H1 (cell line): ENCODE data around the gene DPP10. TPM values are rescaled to one million over a fixed set of nuclear protein-coding genes. Genes with fewer than 3 reads are reported as not detected.

Experiments used
- CTCF ChIA-PET: fragments of 300-600 bp; sonication (Branson Sonifier 250); formaldehyde crosslinking; loops from one replicate; lab custom pipeline; 2021; ENCODE audit not compliant: partially characterized antibody; lab: Charles Lee
- POLR2A ChIA-PET: fragments of 300-600 bp; sonication (Branson Sonifier 250); formaldehyde crosslinking; loops from one replicate; lab custom pipeline; 2021; ENCODE audit warnings: inconsistent platforms; ENCODE audit not compliant: partially characterized antibody; lab: Charles Lee
- DNase-seq, 2 experiments: peaks; one replicate each; pipeline versions ENCODE4 v3.0.0 to v3.0.0-alpha.2; 2010 to 2022; ENCODE audit warnings: low spot score in 2 of 2, low read depth in 1 of 2, mixed read lengths in 1 of 2
- FAIRE-seq: peaks from 2 replicates; lab custom pipeline; 2011; peaks lifted over from hg19 to GRCh38; lab: Jason Lieb, UNC
- H2AFZ ChIP-seq: 2 replicates; pipeline ENCODE4 v1.8.1; 2012; ENCODE audit warnings: low read length, inconsistent platforms
- H2AK5ac ChIP-seq: 2 replicates; pipeline ENCODE4 v1.6.1; 2013; ENCODE audit warnings: low read depth, low read length
- H2BK120ac ChIP-seq: replicated peaks from 2 replicates; pipeline ENCODE3; 2013; ENCODE audit warnings: low read depth, low read length, inconsistent platforms
- H2BK12ac ChIP-seq: 2 replicates; pipeline ENCODE4 v1.6.1; 2013; ENCODE audit warnings: low read depth, low read length
- H2BK15ac ChIP-seq: 2 replicates; pipeline ENCODE4 v1.6.1; 2013; ENCODE audit warnings: low read length
- H2BK20ac ChIP-seq: 2 replicates; pipeline ENCODE4 v1.6.1; 2013; ENCODE audit warnings: low read length
- H2BK5ac ChIP-seq: 2 replicates; pipeline ENCODE4 v1.6.1; 2013; ENCODE audit warnings: low read depth, low read length
- H3K14ac ChIP-seq: 2 replicates; pipeline ENCODE4 v1.6.1; 2013; ENCODE audit warnings: inconsistent platforms; ENCODE audit not compliant: insufficient read length
- H3K18ac ChIP-seq: 2 replicates; pipeline ENCODE4 v1.6.1; 2013; ENCODE audit warnings: low read length; ENCODE audit errors: extremely low read depth
- H3K23ac ChIP-seq: 2 replicates; pipeline ENCODE4 v1.6.1; 2013; ENCODE audit warnings: inconsistent platforms; ENCODE audit not compliant: insufficient read length
- H3K23me2 ChIP-seq: 2 replicates; pipeline ENCODE4 v1.6.1; 2013; ENCODE audit warnings: low read depth, low read length
- H3K27ac ChIP-seq: 2 replicates; pipeline ENCODE4 v1.6.1; 2011; ENCODE audit warnings: low read depth, low read length, inconsistent platforms
- H3K27me3 ChIP-seq, 4 experiments: replicated peaks in 1 of 4; 1 replicate in 1 of 4; 2 replicates in 3 of 4; pipeline versions ENCODE4 v1.6.1 to v1.8.1; 2011 to 2013; ENCODE audit warnings: low read length in 3 of 4, mild to moderate bottlenecking in 3 of 4, inconsistent platforms in 2 of 4, mixed read lengths in 2 of 4, moderate library complexity in 1 of 4; ENCODE audit not compliant: control insufficient read depth in 3 of 4, insufficient read depth in 3 of 4; ENCODE audit errors: extremely low read depth in 1 of 4
- H3K36me3 ChIP-seq, 4 experiments: 2 replicates each; pipeline versions ENCODE4 v1.6.1 to v1.8.1; 2011 to 2013; ENCODE audit warnings: mild to moderate bottlenecking in 4 of 4, low read length in 3 of 4, moderate library complexity in 2 of 4, control low read depth in 1 of 4, inconsistent platforms in 1 of 4; ENCODE audit not compliant: insufficient read depth in 4 of 4, control insufficient read depth in 2 of 4
- H3K4ac ChIP-seq: replicated peaks from 2 replicates; pipeline ENCODE3; 2013; ENCODE audit warnings: low read length, low read depth, mixed read lengths, inconsistent platforms; ENCODE audit not compliant: insufficient read length
- H3K4me1 ChIP-seq, 4 experiments: replicated peaks in 1 of 4; 1 replicate in 1 of 4; 2 replicates in 3 of 4; pipeline versions ENCODE4 v1.6.1 to v1.8.1; 2011 to 2013; ENCODE audit warnings: low read length in 3 of 4, inconsistent platforms in 2 of 4, mixed read lengths in 1 of 4; ENCODE audit not compliant: insufficient read depth in 4 of 4, control insufficient read depth in 3 of 4
- H3K4me2 ChIP-seq, 2 experiments: 2 replicates each; pipeline versions ENCODE4 v1.6.1 to v1.8.1; 2011 to 2013; ENCODE audit warnings: low read depth in 2 of 2, low read length in 2 of 2, control low read depth in 1 of 2, inconsistent platforms in 1 of 2, mild to moderate bottlenecking in 1 of 2; ENCODE audit not compliant: insufficient read depth in 1 of 2
- H3K4me3 ChIP-seq, 4 experiments: fragments of 200-600, 300-600 bp in 1 of 4; sonication (generic), shearing (Covaris generic), sonication (Bioruptor Twin) in 1 of 4; 2 replicates each; pipeline versions ENCODE4 v1.5.1 to v1.8.1; 2011 to 2016; ENCODE audit warnings: low read length in 4 of 4, low read depth in 3 of 4, control low read depth in 2 of 4, inconsistent platforms in 2 of 4, mild to moderate bottlenecking in 2 of 4, mixed read lengths in 1 of 4, moderate library complexity in 1 of 4; ENCODE audit not compliant: insufficient read depth in 2 of 4; ENCODE audit errors: extremely low read depth in 1 of 4
- H3K56ac ChIP-seq: replicated peaks from 2 replicates; pipeline ENCODE3; 2013; ENCODE audit warnings: low read depth, mild to moderate bottlenecking, mixed read lengths, low read length, inconsistent platforms; ENCODE audit not compliant: insufficient read length
- H3K79me1 ChIP-seq: 2 replicates; pipeline ENCODE4 v1.6.1; 2013; ENCODE audit warnings: low read depth, low read length, control low read depth
- H3K79me2 ChIP-seq, 2 experiments: 2 replicates each; pipeline versions ENCODE4 v1.6.1 to v1.8.1; 2012 to 2013; ENCODE audit warnings: low read length in 2 of 2, mild to moderate bottlenecking in 2 of 2, inconsistent platforms in 1 of 2; ENCODE audit not compliant: insufficient read depth in 2 of 2, control insufficient read depth in 1 of 2
- H3K9ac ChIP-seq, 4 experiments: replicated peaks in 1 of 4; 1 replicate in 1 of 4; 2 replicates in 3 of 4; pipeline versions ENCODE4 v1.6.1 to v1.8.1; 2011 to 2013; ENCODE audit warnings: low read depth in 3 of 4, low read length in 3 of 4, control low read depth in 2 of 4, mild to moderate bottlenecking in 2 of 4, moderate library complexity in 2 of 4, inconsistent platforms in 1 of 4; ENCODE audit errors: extremely low read depth in 1 of 4
- H3K9me3 ChIP-seq, 2 experiments: 2 replicates each; pipeline versions ENCODE4 v1.6.1 to v1.8.1; 2012 to 2013; ENCODE audit warnings: mild to moderate bottlenecking in 2 of 2, moderate library complexity in 2 of 2, control low read depth in 1 of 2, inconsistent platforms in 1 of 2, low read depth in 1 of 2, low read length in 1 of 2, mixed read lengths in 1 of 2; ENCODE audit not compliant: insufficient read depth in 2 of 2
- H4K20me1 ChIP-seq, 2 experiments: replicated peaks in 1 of 2; 2 replicates each; pipeline versions ENCODE3 to v1.8.1; 2011 to 2013; ENCODE audit warnings: inconsistent platforms in 2 of 2, low read length in 2 of 2, mild to moderate bottlenecking in 1 of 2; ENCODE audit not compliant: insufficient read depth in 2 of 2, control insufficient read depth in 1 of 2
- H4K5ac ChIP-seq: 2 replicates; pipeline ENCODE4 v1.6.1; 2013; ENCODE audit warnings: low read length, low read depth, mixed read lengths, inconsistent platforms; ENCODE audit not compliant: insufficient read length
- H4K8ac ChIP-seq: 2 replicates; pipeline ENCODE4 v1.8.0; 2013; ENCODE audit warnings: mild to moderate bottlenecking, moderate library complexity, low read length, inconsistent platforms; ENCODE audit not compliant: insufficient read depth; ENCODE audit errors: extremely low read depth
- H4K91ac ChIP-seq: replicated peaks from 2 replicates; pipeline ENCODE3; 2013; ENCODE audit warnings: low read length, mixed read lengths, inconsistent platforms; ENCODE audit not compliant: insufficient read length
- ASH2L ChIP-seq: fragments of 200-600, 300-600 bp; sonication (generic); IDR thresholded peaks from one replicate; pipeline ENCODE4 v1.7.1; 2017; ENCODE audit warnings: low read length
- CTBP2 ChIP-seq: IDR thresholded peaks from 2 replicates; pipeline ENCODE4 v1.7.0; 2011; ENCODE audit warnings: borderline replicate concordance, mild to moderate bottlenecking, moderate library complexity, mixed read lengths, low read length; ENCODE audit not compliant: insufficient read depth, insufficient read length
- EGR1 ChIP-seq: IDR thresholded peaks from 2 replicates; pipeline ENCODE4 v1.6.1; 2011; ENCODE audit warnings: low read depth, low read length, borderline replicate concordance
- FOSL1 ChIP-seq: IDR thresholded peaks from 2 replicates; pipeline ENCODE4 v1.6.1; 2011; ENCODE audit warnings: mild to moderate bottlenecking, low read depth, low read length, moderate library complexity; ENCODE audit not compliant: insufficient read depth
- HDAC2 ChIP-seq, 2 experiments: fragments of 300-600 bp in 1 of 2; sonication (generic) in 1 of 2; IDR thresholded peaks; 2 replicates each; pipeline ENCODE4 v1.6.1; 2011 to 2012; ENCODE audit warnings: low read depth in 2 of 2, low read length in 2 of 2, mild to moderate bottlenecking in 2 of 2, moderate library complexity in 2 of 2, borderline replicate concordance in 1 of 2, inconsistent platforms in 1 of 2
- HDAC6 ChIP-seq: IDR thresholded peaks from one replicate; pipeline ENCODE4 v1.7.1; 2012; ENCODE audit warnings: low read depth, mild to moderate bottlenecking, inconsistent platforms, low read length, moderate library complexity
- MAX ChIP-seq: IDR thresholded peaks from 2 replicates; pipeline ENCODE4 v1.6.1; 2012; ENCODE audit warnings: inconsistent platforms
- NRF1 ChIP-seq: IDR thresholded peaks from 2 replicates; pipeline ENCODE4 v1.6.1; 2011; ENCODE audit warnings: mild to moderate bottlenecking, low read depth, low read length, improper control_type of control experiment
- POLR2AphosphoS5 ChIP-seq: IDR thresholded peaks from 2 replicates; pipeline ENCODE4 v1.6.1; 2011; ENCODE audit warnings: low read depth, low read length
- RFX5 ChIP-seq: IDR thresholded peaks from 2 replicates; pipeline ENCODE4 v1.6.1; 2011; ENCODE audit warnings: low read depth, low read length, improper control_type of control experiment, borderline replicate concordance
- SP4 ChIP-seq: IDR thresholded peaks from 2 replicates; pipeline ENCODE4 v1.6.1; 2012; ENCODE audit warnings: low read length, inconsistent platforms
- TAF7 ChIP-seq: optimal IDR thresholded peaks from 2 replicates; pipeline ENCODE3; 2011; ENCODE audit warnings: low read depth, mild to moderate bottlenecking, inconsistent platforms, low read length, moderate library complexity, borderline replicate concordance
- WGBS, 2 experiments: shearing (Covaris generic) in 1 of 2; methylation state at CpG; one replicate each; pipeline versions ENCODE4 v1.1.6 to v1.1.7; 2013 to 2015; ENCODE audit warnings: low lambda C conversion rate in 2 of 2, mixed read lengths in 2 of 2, inconsistent platforms in 1 of 2, low coverage in 1 of 2, missing lambda C conversion rate in 1 of 2; ENCODE audit not compliant: insufficient replicate concordance in 2 of 2, insufficient coverage in 1 of 2, insufficient read length in 1 of 2; ENCODE audit errors: extremely low coverage in 1 of 2, missing lambda C conversion rate in 1 of 2; 5-methylcytosine and 5-hydroxymethylcytosine counted together
- polyA plus RNA-seq, 7 experiments: library from polyadenylated mRNA; depleted of rRNA in 3 of 7; stranded (reverse) in 5 of 7; unstranded in 2 of 7; fragments of >200 nt in 5 of 7; fragments of 200-250 nt in 2 of 7; gene quantifications; 1 replicate in 5 of 7; 2 replicates in 1 of 7; 4 replicates in 1 of 7; pipeline versions ENCODE4 v1.2.1 to v1.2.3, GENCODE V29; 2011 to 2013; ENCODE audit warnings: missing spikeins in 2 of 7, mixed read lengths in 2 of 7
- total RNA-seq: library from RNA; stranded (reverse); fragmentation: NEBNext Ultra II Directional; extraction: Animal tissue kit (Norgen Biotek cat#: 25700); gene quantifications from 2 replicates; pipeline ENCODE4 v1.2.1, GENCODE V29; 2021

Gene DPP10
- total and polyA plus RNA-seq, 2 of the 8 experiments (the other 6 are each of a cell fraction or from before 2014, with no cell fraction given), result 3.3 to 7.2 TPM

DNA sequence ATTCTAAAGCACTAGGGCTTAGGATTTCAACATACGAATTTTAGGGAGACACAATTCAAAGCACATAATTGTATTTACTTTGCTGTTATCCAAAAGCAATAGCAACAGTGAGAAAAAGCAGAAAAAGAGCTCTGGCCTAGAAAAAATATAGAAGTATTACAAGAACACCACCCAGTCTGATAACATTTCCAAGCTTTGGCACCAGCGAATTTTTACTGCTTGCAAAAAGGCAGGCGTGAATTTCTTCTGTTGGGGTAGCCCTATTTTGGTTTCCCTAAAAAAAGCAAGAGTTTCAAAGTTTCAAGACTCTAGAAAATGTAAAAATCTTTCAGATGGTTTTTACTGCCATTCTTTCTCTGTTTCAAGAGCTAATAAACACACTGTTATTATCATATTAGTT is 292.7 kb downstream of the DPP10 start:
- Histone ChIP-seq H4K20me1 (no peaks in the 10 kb centered on the region), H3K18ac (no peak overlapping the region)
- CTCF ChIA-PET, result no interaction called here
- TF ChIP-seq SP4 (no peak), MAX (no peak), EGR1 (no peak), CTBP2 (no peak), POLR2AphosphoS5 (no peak), FOSL1 (no peak), HDAC6 (no peak), HDAC2 (IDR thresholded peaks at IDR 0.05; ENCODE audit: borderline replicate concordance in 1 of 2, low read depth in 2 of 2, low read length in 2 of 2) (no peak), RFX5 (no peak), TAF7 (no peak), NRF1 (no peak), ASH2L (no peak)

More for the DNA sequence above, 292.7 kb downstream of the DPP10 start:
- H3K9ac ChIP-seq, result no peak overlapping the region
- H3K23ac ChIP-seq, result no peak overlapping the region
- no peak overlapping the region for H3K4me3 ChIP-seq
- POLR2A ChIA-PET, result no interaction called here
- no peak overlapping the region for H4K5ac ChIP-seq
- no peaks in the 10 kb centered on the region for H3K79me1 ChIP-seq
- no peak overlapping the region for H3K14ac ChIP-seq
- no peak overlapping the region for H2AFZ ChIP-seq
- no peak overlapping the region for H3K4ac ChIP-seq
- H3K27me3 ChIP-seq, result no peaks in the 10 kb centered on the region
- H2BK5ac ChIP-seq, result no peak overlapping the region
- no peaks in the 10 kb centered on the region for H3K9me3 ChIP-seq
- H2BK120ac ChIP-seq, result no peak overlapping the region
- no peak overlapping the region for H2BK20ac ChIP-seq
- H3K27ac ChIP-seq, result no peak overlapping the region
- H2AK5ac ChIP-seq, result no peak overlapping the region
- H3K4me2 ChIP-seq, result no peak overlapping the region
- DNase-seq, result no peak
- no peak overlapping the region for H3K56ac ChIP-seq
- no peaks in the 10 kb centered on the region for H3K4me1 ChIP-seq
- H4K91ac ChIP-seq, result no peak overlapping the region
- 89% methylated on average over 3 of the region's 3 CpGs; no CpG with 5 or more reads in 1 of the 2 experiments for WGBS, 2 experiments
- no peak for FAIRE-seq
- no peaks in the 10 kb centered on the region for H3K79me2 ChIP-seq
- H3K36me3 ChIP-seq, result no peaks in the 10 kb centered on the region
- H3K23me2 ChIP-seq, result no peaks in the 10 kb centered on the region
- H2BK15ac ChIP-seq, result no peak overlapping the region
- H2BK12ac ChIP-seq, result no peak overlapping the region
- H4K8ac ChIP-seq, result no peak overlapping the region
